ENCODE data around the gene ERGIC1.
"Not testable (repeated sequence)": the region's sequence is repeated elsewhere in the genome, so short reads cannot be mapped to it uniquely, and the experiment has no call there.

The ERGIC1 gene

DNA sequence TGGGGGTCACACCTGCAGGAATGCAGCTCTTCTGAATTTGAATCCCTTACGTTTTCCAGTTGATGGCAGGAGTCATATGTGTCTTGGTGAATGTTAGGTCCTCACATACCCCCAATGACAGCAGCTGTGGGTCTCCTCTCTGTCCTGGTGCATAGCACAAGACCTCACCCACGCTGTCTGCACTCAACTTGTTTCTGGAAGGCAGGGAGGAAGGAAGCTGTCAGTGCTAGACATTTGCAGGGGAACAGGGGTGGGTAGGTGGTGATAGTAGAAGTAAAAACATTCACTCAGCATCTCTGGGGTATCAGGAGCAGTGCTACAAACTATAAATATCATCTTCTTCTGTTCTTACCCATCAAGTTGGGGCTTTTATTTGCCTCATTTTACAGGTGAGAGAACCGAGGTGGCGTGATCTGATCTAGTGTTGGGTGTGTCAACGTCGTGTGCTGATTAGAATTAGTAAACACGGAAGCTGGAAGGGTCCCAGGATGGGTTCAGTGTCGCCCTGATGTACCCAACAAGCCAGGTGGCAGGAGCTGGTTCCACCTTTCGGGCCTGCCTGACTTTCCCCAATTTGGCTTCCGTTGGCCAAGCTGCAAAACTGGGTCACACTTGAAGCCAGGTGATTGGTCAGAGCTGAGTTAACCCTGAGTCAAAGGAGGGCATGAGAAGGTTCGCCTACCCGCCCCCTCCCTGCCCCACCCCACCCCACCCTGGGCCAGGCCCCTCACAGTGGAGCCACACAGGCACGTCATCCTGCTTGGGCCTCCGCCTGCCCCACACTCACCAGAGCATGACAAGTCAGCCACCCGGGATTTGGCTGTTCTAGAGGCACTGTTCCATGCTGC, 15.8 kb downstream of the ERGIC1 start:
- no peak for DNase-seq (ENCODE audit: extremely low spot score)
- CTCF ChIA-PET = no interaction called here
- POLR2A ChIA-PET = no interaction called here
- TF ChIP-seq TARDBP (IDR thresholded peaks at IDR 0.05) = no peak
- TF ChIP-seq FOXK2 (IDR thresholded peaks at IDR 0.05) = no peak
- no peak for TF ChIP-seq FOXA1 (IDR thresholded peaks at IDR 0.05)
- TF ChIP-seq NFRKB (IDR thresholded peaks at IDR 0.05) = no peak
- TF ChIP-seq ARNT (IDR thresholded peaks at IDR 0.05) = no peak
- TF ChIP-seq PKNOX1 (IDR thresholded peaks at IDR 0.05) = no peak

GRCh38 chr5:172850454-172850797, 16.4 kb downstream of the ERGIC1 start:
- CTCF ChIA-PET = no interaction called here
- POLR2A ChIA-PET = no interaction called here

DNA sequence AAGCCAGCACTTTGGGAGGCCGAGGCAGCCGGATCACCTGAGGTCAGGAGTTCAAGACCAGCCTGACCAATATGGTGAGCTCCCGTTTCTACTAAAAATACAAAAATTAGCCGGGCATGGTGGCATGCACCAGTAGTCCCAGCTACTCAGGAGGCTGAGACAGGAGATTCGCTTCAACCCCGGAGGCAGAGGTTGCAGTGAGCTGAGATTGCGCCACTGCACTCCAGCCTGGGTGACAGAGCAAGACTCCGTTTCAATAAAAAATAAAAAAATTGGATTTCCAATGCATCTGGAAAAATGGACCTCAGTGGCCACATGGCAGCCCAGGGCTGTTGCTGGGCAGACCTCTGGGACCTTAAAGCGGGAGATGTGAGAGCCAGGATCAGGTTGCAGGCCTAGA, 17.2 kb downstream of the ERGIC1 start:
- CTCF ChIA-PET, POLR2A ChIA-PET: not testable (repeated sequence)

More at GRCh38 chr5:172850454-172850797, 16.4 kb downstream of the ERGIC1 start:
- TF ChIP-seq PKNOX1 (IDR thresholded peaks at IDR 0.05) = no peak
- no peak for TF ChIP-seq HDGF (IDR thresholded peaks at IDR 0.05; ENCODE audit: borderline replicate concordance)
- no peak for TF ChIP-seq FOXA1 (IDR thresholded peaks at IDR 0.05)
- no peak for TF ChIP-seq CTBP1 (IDR thresholded peaks at IDR 0.05; ENCODE audit: borderline replicate concordance)
- TF ChIP-seq NFRKB (IDR thresholded peaks at IDR 0.05) = no peak
- TF ChIP-seq ARNT (IDR thresholded peaks at IDR 0.05) = no peak
- TF ChIP-seq TARDBP (IDR thresholded peaks at IDR 0.05) = no peak
- no peak for TF ChIP-seq SP1 (IDR thresholded peaks at IDR 0.05)
- TF ChIP-seq BHLHE40 (IDR thresholded peaks at IDR 0.05; ENCODE audit: borderline replicate concordance) = no peak
- TF ChIP-seq LEF1 (IDR thresholded peaks at IDR 0.05; ENCODE audit: borderline replicate concordance) = no peak
- no peak for TF ChIP-seq ELF4 (IDR thresholded peaks at IDR 0.05)
- no peak for DNase-seq (ENCODE audit: extremely low spot score)

DNA sequence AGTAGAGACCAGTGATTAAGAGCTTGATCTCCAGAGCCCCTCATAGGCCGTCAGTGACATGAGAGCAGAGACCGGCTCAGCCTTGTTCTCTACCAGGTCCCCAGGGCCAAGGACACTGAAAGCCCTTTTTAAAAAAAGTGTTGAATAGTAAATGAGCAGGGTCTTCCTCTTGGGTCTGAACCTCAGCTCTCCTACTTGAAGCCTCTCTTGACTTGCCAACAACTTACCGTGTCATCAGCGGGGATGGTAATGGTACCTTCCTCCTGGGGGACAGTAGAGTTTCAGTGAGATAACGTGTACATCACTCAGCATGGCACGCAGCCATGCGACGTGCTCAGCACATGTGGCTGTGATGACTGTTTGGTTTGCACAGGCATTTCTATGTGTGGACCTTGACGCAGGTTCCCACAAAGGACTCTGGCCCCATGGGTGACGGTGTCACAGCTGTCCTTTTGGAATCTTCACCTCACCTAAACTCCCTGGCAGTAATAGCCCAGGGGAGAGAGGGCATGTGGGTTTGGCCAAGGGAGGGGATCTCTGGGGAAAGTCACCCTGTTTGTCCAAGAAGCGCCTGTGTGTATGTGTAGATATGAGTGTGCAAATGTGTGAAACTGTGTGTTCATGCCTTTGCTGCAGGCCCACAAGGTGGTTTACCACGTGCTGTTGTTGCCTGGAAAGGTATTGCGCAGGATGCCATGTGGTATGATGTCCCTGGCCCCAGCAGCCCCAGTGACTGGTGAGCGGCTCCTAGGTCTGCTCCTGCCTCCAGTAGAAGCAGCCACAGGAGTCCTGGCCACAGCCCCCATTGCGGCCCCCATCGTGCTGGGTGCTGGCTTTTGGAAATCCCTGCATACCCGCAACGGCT, 18.7 kb downstream of the ERGIC1 start:
- ChIA-PET POLR2A (no interaction called here), CTCF (no interaction called here)
- TF ChIP-seq PKNOX1 (IDR thresholded peaks at IDR 0.05) (no peak), NFRKB (IDR thresholded peaks at IDR 0.05) (no peak), ELF4 (IDR thresholded peaks at IDR 0.05) (no peak), SUZ12 (IDR thresholded peaks at IDR 0.05) (no peak), HDGF (IDR thresholded peaks at IDR 0.05; ENCODE audit: borderline replicate concordance) (no peak), LEF1 (IDR thresholded peaks at IDR 0.05; ENCODE audit: borderline replicate concordance) (no peak)
- DNase-seq (ENCODE audit: extremely low spot score) = no peak

More for the DNA sequence above, 17.2 kb downstream of the ERGIC1 start:
- not testable (repeated sequence) for DNase-seq (ENCODE audit: extremely low spot score)

- POLR2A ChIA-PET = no interaction called here
- TF ChIP-seq L3MBTL2 (conservative IDR thresholded peaks at IDR 0.05) = no peak
- no peak for TF ChIP-seq ELF4 (IDR thresholded peaks at IDR 0.05)
- TF ChIP-seq FOXM1 (IDR thresholded peaks at IDR 0.05; ENCODE audit: borderline replicate concordance) = no peak
- no peak for TF ChIP-seq FOXK2 (IDR thresholded peaks at IDR 0.05)
- TF ChIP-seq LEF1 (IDR thresholded peaks at IDR 0.05; ENCODE audit: borderline replicate concordance) = no peak
- no peak for TF ChIP-seq SP1 (IDR thresholded peaks at IDR 0.05)
- no peak for TF ChIP-seq HDGF (IDR thresholded peaks at IDR 0.05; ENCODE audit: borderline replicate concordance)
- TF ChIP-seq BHLHE40 (IDR thresholded peaks at IDR 0.05; ENCODE audit: borderline replicate concordance) = no peak
- TF ChIP-seq ARNT (IDR thresholded peaks at IDR 0.05) = no peak
- no peak for TF ChIP-seq NFRKB (IDR thresholded peaks at IDR 0.05)
- no peak for TF ChIP-seq SUZ12 (IDR thresholded peaks at IDR 0.05)
- CTCF ChIA-PET = interaction anchor here (0.7 kb wide), 1 partner anchor 13 kb away, joined by 3 read pairs; no protein-coding TSS in a partner anchor
- DNase-seq (ENCODE audit: extremely low spot score) = no peak
These were observed 19.4 kb downstream of the ERGIC1 start for GRCh38 chr5:172853355-172853975.

GRCh38 chr5:172854451-172854871, 20.4 kb downstream of the ERGIC1 start:
- ChIA-PET POLR2A (no interaction called here), CTCF (interaction anchor here (0.6 kb wide), 1 partner anchor 37 kb away, joined by 3 read pairs; no protein-coding TSS in a partner anchor)
- TF ChIP-seq L3MBTL2 (conservative IDR thresholded peaks at IDR 0.05) = no peak
- no peak for TF ChIP-seq HDGF (IDR thresholded peaks at IDR 0.05; ENCODE audit: borderline replicate concordance)
- no peak for TF ChIP-seq BHLHE40 (IDR thresholded peaks at IDR 0.05; ENCODE audit: borderline replicate concordance)
- TF ChIP-seq PKNOX1 (IDR thresholded peaks at IDR 0.05) = no peak
- no peak for TF ChIP-seq TARDBP (IDR thresholded peaks at IDR 0.05)
- TF ChIP-seq NFRKB (IDR thresholded peaks at IDR 0.05) = no peak
- TF ChIP-seq FOXK2 (IDR thresholded peaks at IDR 0.05) = no peak
- no peak for TF ChIP-seq ARNT (IDR thresholded peaks at IDR 0.05)
- no peak for TF ChIP-seq CTBP1 (IDR thresholded peaks at IDR 0.05; ENCODE audit: borderline replicate concordance)
- no peak for TF ChIP-seq LEF1 (IDR thresholded peaks at IDR 0.05; ENCODE audit: borderline replicate concordance)
- DNase-seq (ENCODE audit: extremely low spot score) = no peak

Measured in HEK293T (cell line).